ENCODE data around the gene EML1.
"Not testable (repeated sequence)": the region's sequence is repeated elsewhere in the genome, so short reads cannot be mapped to it uniquely, and the experiment has no call there.

EML1 gene

DNA sequence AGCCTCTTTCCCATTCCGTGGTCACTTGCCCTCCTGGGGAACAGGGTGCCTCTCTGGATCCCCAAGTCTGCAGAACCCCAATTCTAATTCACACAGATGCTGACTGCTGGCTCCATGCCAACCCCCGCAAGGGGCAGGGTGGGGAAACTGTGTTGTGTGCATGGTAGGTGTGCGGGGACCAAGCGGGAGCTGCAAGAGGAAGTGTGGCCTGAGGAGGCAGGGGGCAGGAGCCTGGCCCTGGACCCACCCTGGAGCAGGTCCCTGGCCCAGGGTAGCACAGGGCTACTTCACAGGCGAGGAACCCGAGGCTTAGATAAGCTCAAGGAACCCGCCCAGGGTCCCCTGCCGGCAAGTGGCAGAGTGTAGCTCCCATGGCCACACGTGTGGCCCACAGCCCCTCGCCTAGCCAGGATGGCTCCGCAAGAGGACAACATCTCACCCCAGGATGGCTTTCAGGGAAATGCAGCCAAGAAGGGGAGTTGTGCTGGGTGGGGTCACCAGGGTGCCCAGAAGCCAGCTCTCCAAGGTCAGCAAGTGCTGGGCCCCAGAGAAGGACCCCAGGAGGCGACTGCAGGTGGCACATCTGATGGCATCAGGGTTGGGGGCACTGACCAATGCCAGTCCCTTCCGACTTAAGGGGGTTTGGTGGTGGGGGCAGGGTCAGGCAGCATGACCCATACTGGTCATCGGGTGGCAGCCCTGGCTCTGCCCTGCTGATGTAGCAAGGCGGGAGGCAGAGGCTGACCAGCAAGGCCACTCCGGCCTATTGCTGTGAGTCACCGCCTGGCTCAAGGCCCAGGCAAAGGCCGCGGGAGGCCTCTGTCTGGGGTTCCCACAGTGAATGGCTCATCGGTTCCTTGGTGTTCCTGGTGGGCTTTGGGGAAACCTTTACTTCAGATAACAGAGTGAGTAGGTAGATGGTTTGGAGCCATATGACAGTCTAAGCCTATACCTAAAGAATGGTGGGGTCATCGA, 37.3 kb upstream of the EML1 start:
- no peak for DNase-seq (ENCODE audit: low read depth)

- no peak for DNase-seq (ENCODE audit: low read depth)
Observed at GRCh38 chr14:99756796-99757195, 36.4 kb upstream of the EML1 start.

DNA sequence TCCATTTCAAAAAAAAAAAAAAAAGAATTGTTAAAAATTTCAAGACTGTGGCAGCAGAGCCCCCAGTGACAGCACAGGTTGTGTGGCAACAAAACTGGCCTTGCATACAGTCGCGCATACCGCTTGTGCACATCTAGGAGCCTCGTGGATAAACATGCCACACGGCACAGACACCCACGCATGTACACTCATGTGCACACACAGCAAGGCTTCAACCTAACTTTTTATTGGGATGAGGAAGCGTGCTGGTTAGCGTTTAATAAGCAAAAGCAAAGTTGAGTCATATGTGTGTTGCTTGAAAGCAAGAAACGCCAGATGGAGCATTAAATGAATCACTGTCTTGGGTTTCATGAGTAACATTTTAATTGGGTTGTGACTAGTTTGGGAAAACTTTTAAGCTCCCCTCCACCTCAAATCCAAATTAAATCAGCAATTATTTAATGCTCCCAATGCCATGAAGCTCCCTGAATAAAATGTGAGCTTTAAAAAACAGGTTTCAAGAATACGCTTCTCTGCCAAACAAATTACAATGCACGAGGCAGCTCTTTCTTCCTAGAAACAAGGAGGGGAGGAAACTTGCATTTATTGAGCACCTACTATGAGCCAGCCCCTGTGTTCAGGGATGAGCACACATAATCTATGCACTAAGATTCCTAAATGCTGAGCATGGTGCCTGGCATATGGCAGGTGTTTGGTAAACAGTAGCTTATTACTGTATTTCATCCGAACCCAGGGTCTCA, 35.7 kb upstream of the EML1 start:
- DNase-seq (ENCODE audit: low read depth): no peak

DNA sequence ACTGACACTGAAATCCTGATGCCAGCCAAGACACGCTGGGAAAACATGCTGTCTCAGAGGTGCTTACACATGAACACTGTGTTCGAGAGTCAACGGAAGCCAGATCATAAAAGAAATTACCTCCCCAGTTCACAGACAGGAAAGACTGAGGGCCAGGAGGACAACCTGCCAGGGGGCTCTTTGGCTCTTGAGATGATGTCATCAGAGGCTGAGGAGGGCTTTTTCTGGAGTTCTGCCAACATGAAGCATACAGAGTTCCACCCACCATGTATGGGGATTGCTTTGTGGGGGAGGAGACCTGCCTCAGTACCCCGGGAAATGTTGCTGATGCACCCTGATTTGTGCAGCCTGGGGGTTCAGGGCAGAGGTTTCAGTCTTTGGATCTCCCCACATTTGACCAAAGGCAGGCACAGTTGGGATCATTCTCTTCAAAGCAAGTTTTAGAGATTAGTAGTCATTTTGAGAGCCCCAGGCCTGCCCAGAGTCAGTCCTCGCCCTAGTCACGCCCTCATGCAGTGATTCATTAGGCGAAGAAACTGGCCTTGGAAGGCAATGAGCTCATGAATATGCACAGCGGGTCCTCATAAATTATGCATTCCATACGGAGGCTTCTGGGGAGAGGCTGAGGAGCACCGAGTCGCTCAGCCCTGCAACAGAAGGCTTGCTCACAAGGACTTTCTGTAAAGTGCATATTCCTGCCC, 34.9 kb upstream of the EML1 start:
- DNase-seq (ENCODE audit: low read depth): no peak

GRCh38 chr14:99758872-99759545, 34.2 kb upstream of the EML1 start:
- DNase-seq (ENCODE audit: low read depth): no peak

GRCh38 chr14:99759546-99759925, 33.7 kb upstream of the EML1 start:
- DNase-seq (ENCODE audit: low read depth): no peak

DNA sequence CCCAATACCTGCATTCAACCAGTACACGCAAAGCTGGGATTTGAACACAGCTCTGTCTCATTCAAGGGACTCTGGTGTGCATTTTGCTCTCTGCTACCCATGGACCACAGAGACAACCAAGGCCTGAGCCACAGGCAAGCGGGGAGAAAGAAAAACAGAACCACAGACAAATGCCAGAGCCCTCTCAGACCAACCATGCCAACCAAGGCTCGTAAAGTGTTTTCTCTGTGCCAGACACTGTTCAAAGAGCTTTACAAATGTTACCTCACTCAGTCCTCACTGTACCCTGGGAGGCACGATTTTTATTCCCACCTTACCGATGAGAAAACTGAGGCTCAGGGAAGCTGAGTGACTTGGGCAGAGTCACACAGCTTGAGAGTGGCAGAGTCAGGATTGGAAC, 32.4 kb upstream of the EML1 start:
- no peak for DNase-seq (ENCODE audit: low read depth)

GRCh38 chr14:99762911-99763310, 30.3 kb upstream of the EML1 start:
- DNase-seq (ENCODE audit: low read depth): not testable (repeated sequence)

- no peak for DNase-seq (ENCODE audit: low read depth)
Observed at GRCh38 chr14:99763527-99764221, 29.5 kb upstream of the EML1 start.

DNA sequence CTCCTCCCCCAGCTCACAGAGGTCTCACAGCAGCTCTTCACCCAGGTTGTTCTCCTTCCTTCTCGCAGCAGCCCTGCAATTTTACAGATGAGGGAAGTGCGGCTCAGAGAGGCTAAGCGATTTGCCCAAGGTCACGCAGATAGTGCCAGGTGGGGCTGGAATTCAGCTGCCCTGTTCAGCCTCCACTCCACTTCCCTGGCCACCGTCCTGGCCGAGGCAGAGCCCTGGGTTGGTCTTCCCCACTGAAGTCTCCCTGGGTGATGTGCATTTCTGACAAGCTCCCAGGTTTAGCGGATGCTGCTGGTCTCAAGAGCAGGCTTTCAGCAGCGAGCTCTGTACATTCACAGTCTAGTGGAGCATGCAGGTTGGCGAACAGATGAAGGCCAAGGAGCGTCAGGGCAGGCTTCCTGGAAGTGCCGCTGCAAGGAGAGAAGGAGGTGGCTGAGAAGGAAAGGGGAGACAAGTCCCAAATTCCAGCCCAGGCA, 28.9 kb upstream of the EML1 start:
- DNase-seq (ENCODE audit: low read depth): no peak

DNA sequence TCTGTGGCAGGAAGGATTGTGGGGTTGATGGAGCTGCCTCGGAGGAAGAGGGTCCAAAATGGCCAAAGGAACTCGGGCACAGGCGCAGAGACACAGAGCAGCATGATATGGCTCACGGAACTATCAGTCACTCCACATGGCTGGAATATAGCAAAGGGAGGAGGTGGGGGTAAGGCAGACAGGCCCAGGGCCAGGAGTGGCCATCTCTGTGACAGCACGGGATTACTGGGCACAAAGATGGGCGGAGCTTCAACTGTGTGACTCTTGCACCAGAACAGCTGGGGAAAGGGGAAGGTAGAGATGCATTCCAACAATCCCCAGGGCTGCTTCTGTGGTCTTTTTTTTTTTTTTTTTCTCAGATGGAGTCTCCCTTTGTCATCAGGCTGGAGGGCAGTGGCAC, 24.8 kb upstream of the EML1 start:
- DNase-seq (ENCODE audit: low read depth): no peak

- DNase-seq (ENCODE audit: low read depth): no peak
Observed at GRCh38 chr14:99769123-99769522, 24.1 kb upstream of the EML1 start.

GRCh38 chr14:99769799-99770198, 23.4 kb upstream of the EML1 start:
- DNase-seq (ENCODE audit: low read depth): no peak

DNA sequence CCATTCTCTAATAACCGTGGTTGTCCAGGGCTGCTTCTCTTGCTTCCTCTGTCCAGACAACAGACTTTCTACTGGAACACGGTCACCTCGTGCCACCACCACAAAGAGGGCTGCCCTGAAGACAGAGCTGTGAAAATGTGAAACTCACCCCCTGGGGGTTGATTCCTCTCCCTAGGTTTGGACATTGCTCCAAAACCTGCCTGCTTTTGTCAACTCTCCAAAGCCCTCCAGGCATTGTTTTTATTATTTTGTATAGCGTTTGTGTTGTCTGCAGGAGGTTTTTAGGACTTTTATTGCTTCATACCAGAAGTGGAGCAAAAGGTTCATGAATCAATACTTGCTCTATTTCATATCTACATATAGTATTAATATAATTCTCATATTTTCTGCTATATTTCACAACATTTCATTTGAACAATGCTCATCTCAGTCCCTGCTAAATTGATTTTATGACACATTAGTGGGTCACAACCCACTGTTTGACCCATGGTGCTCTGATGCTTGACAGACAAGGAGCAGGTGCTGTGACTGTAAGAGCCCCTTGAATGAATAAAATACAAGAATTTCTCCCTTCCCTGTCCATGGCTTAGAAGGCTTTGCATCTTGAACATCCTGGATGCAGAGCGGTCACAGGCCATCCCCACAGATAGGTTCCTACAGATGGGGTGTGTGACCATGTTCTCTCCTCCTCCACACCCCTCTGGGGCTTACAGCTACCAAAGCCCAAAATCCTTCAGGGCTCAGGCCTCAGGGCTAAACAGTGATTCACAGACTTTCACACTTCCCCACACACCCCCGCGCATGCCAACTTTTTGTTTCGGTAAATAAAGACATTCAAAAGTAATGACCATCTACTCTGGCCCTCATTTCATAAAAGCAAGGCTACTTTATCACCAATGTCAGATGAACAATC, 20.6 kb upstream of the EML1 start:
- no peak for DNase-seq (ENCODE audit: low read depth)

- no peak for DNase-seq (ENCODE audit: low read depth)
Observed at GRCh38 chr14:99773521-99774497, 19.4 kb upstream of the EML1 start.

DNA sequence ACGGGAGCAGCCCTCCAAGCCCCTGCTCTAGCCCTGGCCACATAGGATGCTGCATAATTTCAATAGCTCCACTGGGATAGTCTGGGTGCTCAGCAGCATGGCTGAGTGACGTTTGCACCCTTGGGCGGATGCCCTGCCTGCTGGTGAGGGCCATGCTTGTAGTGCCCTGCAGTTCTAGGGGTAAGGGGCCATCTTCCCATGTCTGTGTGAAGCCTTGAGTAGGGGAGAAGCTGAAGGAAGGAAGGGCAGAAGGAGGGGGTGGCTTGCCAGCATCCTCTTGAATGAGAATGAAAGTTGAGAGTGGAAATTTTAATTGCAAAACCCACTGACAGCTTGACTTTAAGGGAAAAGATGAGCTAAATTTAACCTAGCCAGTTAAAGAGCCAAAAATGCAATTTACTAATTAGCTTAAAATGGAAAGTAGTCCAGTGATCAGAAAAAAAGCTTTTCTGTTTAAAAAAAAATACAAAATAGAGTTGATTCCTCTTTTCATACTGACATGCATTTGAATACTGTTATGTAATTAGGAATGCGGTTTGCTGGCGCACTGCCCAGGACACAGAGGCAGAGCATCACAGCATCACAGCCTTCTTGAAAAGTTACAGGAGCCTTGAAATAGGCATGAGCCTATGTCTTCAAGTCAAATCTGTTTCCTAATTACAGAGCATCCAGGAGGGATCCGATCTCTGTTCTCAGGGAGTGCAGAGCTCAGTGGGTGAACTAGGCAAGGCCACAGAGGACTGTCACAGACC, 18.5 kb upstream of the EML1 start:
- no peak for DNase-seq (ENCODE audit: low read depth)

DNA sequence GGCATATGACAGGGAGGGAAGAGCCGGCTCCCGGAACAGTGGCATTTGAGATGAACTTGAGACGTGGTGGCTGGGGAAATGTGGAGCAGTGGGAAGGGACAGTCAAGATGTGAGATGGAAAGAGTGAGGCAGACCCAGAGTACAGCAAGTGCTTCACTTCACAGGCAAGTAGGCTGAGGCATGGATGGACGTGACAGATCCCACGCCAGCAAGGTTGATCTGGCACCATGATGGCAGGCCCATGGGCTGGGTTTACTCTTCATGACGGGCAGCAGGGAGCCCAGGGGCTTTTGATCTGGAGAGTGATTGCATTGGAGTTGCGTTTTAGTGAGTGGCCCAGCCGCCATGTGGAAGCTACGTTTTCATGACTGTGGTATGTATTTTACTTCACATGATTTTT, 17.9 kb upstream of the EML1 start:
- no peak for DNase-seq (ENCODE audit: low read depth)

- DNase-seq (ENCODE audit: low read depth): no peak
Observed at GRCh38 chr14:99777951-99778350, 15.3 kb upstream of the EML1 start.
